OCI-LY7 (cell line): ENCODE data around the gene INO80E.

Experiments used
- EZH2phosphoT487 ChIP-seq: fragments of 200-600 bp; sonication (generic); IDR thresholded peaks from 2 replicates; pipeline ENCODE4 v1.6.1; 2018; ENCODE audit warnings: low read depth, borderline replicate concordance, mild to moderate bottlenecking, mixed run types, antibody characterized with exemption, low read length, moderate library complexity, mixed read lengths
- TF ChIP-seq, protein P1 (sequence below): fragments of 200-600 bp; sonication (generic); conservative IDR thresholded peaks from 2 replicates; pipeline ENCODE4 v1.5.1; 2014; ENCODE audit warnings: mild to moderate bottlenecking, antibody characterized with exemption, low read length, moderate library complexity, mixed read lengths

DNA sequence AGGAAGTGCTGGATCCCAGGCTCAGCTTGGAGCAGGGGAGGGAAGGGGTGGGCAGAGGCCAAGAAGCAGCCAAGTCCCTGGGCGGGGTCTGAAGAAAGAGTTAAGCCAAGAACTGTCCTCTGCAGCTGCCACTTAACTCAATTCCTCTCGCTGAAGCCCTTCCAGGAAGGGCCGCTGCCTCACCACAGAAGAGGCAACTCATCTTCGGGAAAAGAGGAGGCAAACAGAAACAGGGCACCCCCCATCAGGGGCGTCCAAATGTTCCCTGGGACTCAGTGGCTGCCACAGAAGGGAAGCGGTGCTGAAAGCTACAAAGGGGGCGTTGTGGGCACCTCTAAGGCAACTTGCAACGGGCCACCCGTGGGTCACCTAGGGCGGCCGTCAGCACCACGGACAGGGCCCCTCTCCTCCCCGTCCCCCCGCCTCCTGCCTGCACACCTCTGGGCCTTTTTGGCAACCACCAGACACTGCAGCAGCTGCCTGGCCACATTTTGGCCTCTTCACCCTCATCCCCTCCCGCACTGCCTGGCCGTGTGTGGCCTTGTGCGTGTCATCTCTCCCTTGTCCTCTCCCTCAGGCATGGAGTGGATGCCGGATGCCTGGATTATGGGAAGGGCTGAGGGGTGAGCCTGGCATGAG, 32.5 kb downstream of the INO80E start:
- TF ChIP-seq, protein P1, sequence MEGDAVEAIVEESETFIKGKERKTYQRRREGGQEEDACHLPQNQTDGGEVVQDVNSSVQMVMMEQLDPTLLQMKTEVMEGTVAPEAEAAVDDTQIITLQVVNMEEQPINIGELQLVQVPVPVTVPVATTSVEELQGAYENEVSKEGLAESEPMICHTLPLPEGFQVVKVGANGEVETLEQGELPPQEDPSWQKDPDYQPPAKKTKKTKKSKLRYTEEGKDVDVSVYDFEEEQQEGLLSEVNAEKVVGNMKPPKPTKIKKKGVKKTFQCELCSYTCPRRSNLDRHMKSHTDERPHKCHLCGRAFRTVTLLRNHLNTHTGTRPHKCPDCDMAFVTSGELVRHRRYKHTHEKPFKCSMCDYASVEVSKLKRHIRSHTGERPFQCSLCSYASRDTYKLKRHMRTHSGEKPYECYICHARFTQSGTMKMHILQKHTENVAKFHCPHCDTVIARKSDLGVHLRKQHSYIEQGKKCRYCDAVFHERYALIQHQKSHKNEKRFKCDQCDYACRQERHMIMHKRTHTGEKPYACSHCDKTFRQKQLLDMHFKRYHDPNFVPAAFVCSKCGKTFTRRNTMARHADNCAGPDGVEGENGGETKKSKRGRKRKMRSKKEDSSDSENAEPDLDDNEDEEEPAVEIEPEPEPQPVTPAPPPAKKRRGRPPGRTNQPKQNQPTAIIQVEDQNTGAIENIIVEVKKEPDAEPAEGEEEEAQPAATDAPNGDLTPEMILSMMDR = no peak
- TF ChIP-seq EZH2phosphoT487 = no peak
